GM18868 (cell line): Measurements from ENCODE around the gene SCRT2.
"Not testable (repeated sequence)": the region's sequence is repeated elsewhere in the genome, so short reads cannot be mapped to it uniquely, and the experiment has no call there.

Experiments
- ATAC-seq: cut with Tn5 transposase; IDR thresholded peaks from one replicate; pipeline ENCODE4 v1.9.1; 2021; ENCODE audit warnings: mild to moderate bottlenecking, moderate library complexity; ENCODE audit not compliant: unreplicated experiment

SCRT2 gene

DNA sequence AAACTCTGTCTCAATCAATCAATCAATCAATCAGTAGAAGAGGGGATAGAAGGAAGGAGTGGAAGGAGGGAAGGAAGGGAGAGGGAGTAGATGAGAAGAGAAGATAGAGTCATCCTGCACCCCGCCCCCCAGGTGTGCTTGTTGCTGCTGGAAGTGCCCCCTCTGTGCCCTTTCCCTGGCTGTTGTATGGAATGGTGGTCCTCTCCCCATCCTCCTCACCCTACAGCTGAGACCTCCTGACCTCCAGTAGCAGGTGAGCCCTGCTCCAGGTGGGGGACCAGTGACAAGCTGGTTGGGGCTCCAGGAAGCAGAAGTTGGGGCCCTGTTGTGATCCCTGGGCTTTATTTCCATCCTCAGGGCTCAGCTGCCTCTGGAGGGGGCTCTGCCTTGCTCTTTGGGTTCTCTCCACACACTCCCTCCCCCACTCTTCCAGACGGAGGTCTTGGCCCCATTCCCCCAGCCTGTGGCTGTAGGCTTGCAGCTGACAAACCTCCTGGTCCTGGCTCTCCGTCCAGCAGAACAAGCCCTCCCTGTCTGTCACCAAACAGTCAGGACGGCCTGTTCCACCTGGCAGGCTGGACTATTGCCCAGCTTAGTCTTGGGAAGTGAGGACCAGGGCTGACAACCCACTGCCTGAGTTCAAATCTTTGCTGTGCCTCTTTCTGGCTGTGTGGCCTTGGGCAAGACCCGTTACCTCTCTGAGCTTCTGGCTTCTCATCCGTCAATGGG lies 26.0 kb upstream of the SCRT2 start:
- ATAC-seq, result no peak

DNA sequence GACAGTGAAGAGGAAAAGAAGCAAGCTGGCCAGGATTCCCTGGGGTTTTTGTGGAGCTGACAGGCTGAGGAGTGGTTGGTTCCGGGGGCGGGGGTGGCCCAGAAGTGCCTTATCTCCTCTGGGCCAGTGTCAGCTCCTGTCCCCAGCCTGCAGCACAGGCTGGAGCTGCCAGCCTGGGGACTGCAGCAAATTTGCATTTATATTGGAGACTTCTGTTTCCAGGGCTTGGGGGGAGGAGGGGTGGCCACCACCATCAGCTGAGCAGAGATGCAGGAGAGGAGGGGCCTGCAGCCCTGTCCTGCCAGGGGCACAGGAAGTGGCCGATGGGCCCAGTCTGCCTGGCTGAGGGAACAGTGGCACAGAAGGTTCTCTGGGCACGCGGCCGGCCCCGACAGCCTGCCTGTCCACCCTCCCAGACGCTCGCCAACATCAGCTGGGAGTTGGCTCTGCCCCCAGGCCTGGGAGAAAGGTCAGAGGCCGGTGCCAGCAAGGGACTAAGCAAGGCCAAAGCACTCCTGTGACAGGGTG lies 24.3 kb upstream of the SCRT2 start:
- ATAC-seq, result no peak

DNA sequence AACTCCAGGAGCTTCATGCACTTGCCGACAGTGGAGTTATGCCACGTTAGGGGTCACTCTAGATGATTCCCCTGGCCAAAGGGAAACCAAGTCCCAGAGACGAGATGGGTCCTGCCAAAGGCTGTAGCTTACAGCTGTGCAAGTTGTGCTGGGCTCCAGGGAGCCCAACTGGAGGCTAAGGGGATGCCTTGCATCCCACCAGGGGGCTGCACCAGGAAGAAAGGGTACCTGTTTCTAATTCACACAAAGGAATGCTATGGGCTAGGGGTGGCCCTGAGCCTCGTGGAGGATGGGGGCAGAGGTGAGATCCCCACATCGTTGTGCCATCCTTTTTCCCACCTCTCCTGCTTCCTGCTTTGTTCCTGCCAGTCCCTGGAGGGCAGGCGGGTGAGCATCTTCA lies 23.7 kb upstream of the SCRT2 start:
- no peak for ATAC-seq

DNA sequence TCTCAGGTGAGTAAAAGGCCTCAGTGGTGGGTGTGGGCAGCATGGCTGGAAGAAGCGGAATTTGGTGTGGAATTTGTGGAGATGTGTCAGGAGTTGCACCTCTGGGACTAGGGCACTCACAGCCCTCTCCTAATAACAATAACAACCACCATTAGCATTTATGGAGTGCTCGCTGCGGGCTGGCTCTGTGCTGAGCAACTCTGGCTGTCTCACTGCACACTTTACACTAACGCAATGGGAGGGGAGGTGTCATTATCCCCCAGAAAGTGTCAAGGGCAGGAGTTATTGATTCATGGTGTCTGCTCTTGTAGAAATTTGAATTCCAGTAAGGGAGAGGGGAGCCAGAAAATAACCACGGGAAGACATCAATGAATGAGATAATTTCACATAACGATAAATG lies 22.7 kb upstream of the SCRT2 start:
- no peak for ATAC-seq

DNA sequence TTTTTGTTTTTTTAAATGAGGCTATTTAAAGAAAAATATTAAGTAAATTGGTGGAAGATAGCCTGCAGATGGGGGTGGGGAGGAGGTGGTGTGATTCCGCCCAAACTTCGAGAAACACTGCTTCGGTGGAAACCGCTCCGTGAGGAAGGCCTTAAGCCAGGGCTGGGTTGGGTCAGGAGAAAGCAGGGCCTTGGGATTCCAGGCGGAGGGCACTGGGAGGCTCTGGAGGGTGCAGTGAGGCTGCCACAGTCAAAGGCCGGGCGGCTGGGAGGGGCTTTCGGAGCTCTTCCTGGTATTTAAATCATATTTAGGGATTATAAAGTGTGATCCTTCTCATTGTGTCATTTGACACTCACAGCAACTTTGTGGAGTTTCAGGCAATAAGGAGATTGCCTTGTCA lies 22.2 kb upstream of the SCRT2 start:
- ATAC-seq, result no peak

DNA sequence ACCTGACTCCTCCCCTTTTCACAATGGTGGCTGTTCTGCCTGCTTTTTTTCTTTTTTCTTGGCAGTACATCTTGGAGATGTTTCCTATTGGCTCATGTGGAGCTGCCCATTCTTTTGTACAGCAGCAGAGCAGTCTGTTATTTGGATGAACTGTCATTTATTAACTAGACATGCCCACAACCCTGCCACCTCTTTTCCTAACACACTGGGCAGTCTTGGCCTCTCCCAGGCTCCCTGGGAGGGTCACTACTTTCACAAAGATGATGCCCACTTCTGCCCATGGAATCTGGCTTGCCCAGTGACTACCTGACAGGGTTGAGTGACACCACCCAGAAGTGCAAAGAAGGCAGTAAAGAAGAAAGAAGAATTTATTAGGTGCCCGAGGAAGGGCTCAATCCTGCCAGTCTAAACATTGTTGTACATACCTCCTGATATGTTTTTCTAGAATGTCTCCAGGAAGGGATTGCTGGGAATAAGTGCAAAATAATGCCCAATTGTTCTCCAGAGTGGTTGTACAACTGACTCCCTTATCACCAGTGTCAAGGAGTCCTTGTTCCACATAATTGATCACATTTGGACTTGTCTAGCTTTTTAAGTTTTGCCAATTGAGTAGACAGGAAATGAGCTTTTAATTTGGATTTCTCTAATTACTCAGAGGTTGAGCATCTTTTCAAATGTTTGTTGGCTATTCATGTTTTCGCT lies 19.7 kb upstream of the SCRT2 start:
- no peak for ATAC-seq

DNA sequence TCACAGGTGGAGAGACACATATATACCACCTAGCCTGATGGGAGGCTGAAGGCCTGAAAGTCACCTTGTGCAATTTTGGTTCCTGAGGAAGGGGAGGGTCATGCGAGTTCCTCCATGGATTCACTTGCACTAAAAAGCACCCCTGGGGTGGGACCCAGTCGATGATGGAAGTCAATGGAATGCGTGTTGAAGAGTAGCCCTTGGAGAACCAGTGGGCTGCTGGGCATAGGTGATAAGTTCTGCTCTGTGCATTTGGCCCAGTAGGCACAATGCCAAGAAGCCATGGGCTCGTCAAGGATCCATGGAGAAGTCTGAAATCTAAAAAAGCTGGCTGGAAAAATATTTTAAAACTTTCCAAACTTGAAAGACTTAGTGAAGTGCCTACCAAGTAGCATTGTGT lies 18.9 kb upstream of the SCRT2 start:
- no peak for ATAC-seq

DNA sequence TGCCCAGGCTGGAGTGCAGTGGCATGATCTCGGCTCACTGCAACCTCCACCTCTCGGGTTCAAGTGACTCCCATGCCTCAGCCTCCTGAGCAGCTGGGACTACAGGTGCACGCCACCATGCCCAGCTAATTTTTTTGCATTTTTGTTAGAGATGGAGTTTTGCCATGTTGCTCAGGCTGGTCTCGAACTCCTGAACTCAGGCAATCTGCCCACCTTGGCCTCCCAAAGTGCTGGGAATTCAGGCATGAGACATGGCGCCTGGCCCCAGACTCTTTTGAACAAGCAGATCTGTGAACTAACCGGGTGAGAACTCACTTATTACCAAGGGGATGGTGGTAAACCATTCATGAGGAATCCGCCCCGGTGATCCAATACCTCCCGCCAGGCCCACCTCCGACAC lies 18.2 kb upstream of the SCRT2 start:
- ATAC-seq, result not testable (repeated sequence)

DNA sequence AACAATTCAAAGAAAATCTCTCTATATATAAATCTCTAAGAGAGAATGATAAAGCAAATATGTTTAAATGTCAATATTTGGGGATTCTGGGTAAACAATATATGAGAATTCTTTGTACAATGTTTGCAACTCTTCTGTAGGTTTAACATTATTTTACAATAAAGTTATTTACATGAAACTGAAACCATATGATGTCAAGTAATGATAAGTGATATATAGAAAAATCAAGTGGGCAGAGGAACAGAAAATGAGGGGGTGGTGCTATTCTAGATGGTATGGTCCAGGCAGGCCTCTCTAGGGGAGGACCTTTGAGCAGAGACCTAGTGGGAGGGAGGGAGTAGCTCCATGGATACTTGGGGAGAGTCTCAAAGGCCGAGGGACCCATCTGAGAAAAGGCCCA lies 16.4 kb upstream of the SCRT2 start:
- no peak for ATAC-seq

DNA sequence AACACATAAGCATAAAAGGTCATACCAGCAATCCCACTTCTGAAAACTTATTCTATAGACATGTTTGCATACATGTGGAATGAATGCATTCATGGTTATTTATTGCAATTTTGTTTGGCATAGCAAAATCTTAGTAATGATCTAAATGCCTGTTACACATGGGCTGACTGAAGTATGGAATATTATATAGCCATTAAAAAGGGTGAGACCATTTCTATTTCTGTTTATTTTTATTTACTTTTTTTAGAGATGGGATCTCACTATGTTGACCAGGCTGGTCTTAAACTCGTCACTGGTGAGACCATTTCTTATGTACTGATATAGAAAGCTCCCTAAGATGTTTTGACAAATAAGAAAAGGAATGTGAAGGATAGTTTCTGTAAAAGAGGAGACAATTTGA lies 14.3 kb upstream of the SCRT2 start:
- no peak for ATAC-seq

DNA sequence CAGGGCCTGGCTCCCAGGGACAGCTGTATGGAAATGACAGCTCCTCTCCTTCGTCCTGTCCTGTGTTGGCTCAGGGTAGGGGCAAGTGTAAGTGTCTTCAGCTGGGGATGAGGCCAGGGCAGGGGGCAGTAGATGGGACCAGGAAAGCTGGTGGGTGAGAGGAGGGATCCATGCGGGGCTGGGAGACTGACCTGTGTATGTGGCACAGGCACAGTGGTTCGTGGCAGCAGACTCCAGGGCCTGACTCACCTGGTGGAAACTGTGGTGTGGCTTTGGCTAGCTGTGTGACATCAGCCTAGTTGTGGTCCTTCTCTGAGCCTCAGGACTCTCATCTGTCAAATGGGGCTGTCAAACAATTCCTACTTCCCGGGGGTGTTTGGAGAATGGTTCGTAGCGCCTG lies 13.7 kb upstream of the SCRT2 start:
- ATAC-seq, result no peak

DNA sequence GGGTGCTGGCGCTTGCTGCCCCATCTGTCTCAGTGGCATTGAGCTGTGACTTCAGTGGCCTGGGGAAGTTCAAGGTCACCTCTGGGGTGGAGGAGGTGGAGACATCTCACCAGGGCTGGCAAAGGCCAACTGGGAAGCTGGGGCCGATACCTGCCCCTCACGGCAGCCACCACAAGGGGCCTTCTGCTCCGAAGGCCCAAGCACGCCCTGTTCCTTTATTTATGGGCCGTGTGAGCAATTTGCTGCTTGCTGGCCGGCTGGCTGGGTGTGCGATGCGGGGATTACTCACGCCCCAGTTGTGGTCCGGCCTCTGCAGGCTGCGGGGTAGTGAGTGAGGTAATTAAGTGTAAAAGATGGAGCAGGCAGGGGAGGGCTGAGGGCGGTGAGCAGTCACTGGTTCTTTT lies 13.2 kb upstream of the SCRT2 start:
- ATAC-seq, result no peak

DNA sequence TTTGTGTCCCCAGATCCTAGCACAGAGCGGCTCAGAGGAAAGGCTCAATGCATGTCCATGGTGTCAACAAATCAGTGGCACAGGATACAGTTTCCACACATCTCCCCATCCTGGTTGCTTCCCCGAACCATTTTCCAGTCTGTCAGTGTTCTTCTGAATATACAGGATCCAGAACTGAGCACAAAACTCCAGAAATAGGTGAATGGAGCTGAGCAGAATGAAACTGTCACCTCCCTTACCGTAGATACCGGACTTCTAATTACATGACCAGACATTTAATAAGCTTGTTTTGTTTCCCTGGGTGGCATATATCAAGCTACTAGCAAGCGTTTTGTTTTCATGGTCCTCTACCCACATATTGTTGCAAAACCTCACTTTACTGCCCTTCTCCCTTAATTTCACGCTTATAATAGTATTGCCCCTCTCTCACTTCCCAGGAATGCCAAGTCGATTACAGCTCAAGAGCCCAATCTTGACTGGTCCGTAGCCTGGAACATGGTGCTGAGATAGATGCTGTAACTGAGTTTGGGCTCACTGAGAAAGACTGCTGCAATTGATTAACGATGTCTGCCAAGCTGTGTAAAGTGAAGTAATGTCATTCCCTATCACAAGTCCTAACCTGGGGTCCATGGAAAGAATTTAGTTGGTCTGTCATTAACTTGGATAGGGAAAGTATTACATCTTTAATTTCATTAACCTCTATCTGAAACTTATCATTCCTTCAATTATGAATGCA lies 12.0 kb upstream of the SCRT2 start:
- ATAC-seq, result no peak

DNA sequence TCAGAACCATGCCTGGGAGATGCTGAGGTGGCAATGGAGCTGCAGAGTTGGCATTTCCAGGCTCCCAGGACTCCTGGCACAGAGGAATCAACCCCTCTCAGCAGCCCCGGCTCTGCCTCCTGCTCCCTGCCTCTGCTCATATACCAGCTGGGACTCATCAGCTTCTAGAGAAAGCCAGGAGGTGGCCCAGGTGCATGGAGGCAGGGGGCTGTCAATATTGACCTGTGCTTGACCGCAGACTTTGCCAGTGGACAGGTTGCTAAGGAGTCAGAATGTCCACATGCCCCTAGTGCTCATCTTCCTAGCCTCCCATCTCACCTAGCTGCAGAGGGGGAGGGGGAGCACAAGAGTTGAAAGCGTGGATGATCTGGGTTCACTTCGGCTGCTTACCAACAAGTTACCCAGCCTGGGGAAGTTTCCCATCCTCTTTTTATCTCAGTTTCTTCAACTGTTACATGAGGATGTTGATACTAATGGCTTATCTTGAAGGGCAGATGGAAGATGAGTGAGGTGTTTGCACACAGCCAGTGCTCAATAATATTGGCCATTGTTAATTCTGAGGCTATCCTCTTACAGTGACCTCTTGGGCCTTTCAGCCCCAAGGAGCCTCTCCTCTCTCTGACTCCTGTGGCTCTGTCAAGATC lies 9.2 kb upstream of the SCRT2 start:
- ATAC-seq, result no peak

DNA sequence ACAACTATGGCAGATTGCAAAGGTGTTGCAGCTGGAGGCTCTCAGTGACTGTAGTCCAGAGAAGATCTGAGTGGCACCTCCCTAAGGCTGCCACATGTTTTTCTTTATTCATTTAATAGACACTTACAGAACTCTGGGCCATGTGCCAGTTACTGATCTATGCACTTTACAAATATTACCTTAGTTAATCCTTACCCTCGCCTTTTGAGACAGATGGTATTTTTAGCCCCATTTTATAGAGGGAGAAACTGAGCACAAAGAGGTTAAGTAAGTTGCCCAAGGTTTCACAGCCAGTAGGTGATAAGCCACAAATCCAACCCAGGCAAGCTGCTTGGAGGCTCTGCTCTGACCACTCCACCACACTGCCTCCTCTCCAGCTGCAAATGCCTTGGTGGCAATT lies 6.5 kb upstream of the SCRT2 start:
- no peak for ATAC-seq

DNA sequence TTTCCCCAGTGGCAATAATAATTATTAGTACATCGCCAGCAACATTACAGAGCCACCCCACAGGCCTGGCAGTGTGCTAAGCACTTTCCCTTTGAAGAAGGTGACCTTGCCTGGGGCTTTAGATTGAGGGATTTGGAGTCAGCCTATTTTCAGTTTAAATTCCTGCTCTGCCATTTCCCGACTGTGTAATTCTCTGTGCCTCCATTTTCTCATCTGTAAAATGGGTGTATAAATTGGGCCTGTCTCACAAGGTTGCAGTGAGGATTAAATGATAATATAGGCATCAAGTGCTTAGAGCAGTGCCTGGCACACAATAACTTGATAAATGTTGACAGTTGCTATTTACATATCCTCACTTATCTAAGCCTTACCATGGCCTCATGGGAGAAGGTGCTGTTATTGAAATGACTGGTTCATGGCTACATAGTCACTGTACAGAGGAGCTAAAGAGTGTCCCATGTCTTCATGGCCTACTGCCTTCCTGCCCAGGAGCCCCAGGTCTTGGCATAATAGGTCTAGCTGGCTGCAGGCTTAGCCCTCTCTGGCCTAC lies 5.1 kb upstream of the SCRT2 start:
- ATAC-seq, result no peak

DNA sequence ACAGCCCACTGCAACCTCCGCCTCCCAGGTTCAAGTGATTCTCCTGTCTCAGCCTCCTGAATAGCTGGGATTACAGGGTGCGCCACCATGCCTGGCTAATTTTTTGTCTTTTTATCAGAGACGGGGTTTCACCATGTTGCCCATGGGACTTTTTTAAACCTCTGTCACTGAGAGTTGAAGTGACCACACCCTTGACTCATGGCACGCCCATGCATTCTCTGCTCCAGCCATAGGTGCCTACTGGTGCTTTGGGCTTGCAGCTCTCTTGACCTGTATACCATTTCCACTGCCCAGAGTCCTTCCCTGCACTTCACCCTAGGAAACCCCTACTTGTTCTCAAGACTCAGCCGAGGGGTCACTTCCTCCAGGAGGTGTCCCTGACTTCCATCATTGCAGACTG lies 2.4 kb upstream of the SCRT2 start:
- ATAC-seq, result no peak

DNA sequence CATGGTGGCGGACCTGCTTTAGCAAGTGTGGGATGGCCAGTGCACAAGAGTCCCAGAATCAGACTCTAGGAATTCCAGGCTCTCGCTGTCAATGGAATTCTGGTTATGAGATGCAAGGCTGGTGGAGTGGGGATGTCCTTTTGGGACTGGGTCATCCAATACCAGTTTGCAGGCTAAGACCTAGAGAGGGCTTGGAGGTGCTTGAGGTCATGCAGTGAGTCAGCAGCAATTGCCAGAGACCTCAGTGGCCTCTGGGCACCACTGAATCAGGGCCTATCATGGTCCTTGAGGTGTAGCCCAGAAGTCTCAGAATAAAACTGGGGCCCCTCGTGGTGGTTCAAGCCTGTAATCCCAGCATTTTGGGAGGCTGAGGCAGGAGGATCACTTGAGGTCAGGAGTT lies 1.4 kb upstream of the SCRT2 start:
- ATAC-seq, result no peak

DNA sequence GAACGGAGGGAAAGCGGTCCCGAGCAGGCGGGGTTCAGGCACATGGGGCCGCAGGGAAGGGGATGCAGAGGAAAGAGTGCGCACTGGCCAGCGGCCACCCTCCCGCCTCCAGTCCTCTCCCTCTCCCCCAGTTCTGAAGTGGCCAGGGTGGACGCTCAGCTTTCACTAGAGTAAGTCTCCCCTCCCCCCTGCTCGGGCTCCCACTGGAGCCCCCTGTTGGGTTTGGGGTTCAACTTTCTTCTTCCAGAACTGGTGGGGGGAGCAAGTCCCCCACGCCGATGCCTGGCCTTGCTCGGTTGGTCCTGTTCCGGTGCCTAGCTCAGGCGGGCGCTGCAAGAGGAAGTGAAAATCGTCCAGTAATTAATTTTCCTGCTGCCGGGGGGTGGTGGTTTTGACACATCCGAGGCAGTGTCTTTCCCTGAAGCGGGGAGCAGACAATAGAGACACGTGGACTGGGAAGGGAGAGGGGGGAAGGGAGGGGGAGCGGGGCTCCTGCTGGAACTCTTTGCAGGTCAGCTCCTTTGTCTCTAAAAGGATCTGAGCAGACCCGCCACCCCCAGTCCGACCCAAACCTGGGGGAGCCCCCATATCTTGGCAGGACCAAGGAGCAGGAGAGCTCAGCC lies 824 bp upstream of the SCRT2 start:
- ATAC-seq, result no peak

DNA sequence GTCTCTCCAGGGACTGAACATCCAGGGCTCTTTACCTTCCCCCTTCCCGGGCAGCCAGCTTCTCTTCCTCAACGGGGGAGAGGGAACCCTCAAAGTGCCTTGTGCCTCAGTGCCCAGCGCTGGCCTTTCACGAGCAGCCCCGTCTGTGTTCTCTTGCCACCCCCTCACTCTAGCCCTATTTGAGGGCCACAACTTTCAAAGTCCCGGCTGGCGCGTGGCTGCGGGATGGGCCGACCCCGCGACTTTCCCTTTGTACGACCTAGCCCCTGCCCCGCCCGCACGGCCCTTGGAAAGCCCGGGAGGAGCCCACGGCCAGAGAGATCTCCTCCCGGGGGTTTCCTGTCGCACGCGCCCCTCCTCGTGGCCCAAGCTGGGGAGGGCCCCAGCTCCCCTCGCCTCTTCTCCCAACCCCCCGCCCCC lies 559 bp downstream of the SCRT2 start:
- ATAC-seq, result no peak

DNA sequence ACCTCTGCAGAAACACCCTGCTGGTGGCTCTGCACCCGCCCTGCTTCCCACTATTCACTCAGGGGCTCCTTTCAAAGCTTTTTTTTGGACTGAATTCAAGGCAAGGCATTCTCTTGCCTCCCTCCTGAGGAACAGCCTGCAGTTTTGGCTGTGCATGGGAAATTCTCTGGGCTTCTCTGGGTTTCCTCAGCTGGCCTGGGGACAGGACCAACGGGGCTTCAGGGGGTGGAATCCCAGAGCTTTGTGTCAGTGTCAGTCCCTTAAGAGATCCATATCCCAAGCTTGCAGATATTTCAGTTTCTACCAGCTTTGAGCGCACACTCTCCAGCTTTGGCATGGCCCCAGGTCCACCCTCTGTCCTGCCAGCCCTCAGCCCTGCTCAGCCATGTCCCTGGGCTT lies 2.0 kb downstream of the SCRT2 start:
- ATAC-seq, result no peak
